Activated naive CD4-positive, alpha-beta T cell treated with anti-CD3 and anti-CD28 coated beads, Interleukin-2, amount 10 ng/mL, durations not matched to agents 5 hours and 36 hours (primary cell): ENCODE results near the gene CTNNBIP1. TPM values are rescaled to one million over a fixed set of nuclear protein-coding genes. Genes with fewer than 3 reads are reported as not detected.

ENCODE experiments used
- total RNA-seq, 2 experiments: library from RNA; stranded (reverse); gene quantifications; one replicate each; pipeline ENCODE4 v1.2.3, GENCODE V29; 2021

Gene CTNNBIP1, protein sequence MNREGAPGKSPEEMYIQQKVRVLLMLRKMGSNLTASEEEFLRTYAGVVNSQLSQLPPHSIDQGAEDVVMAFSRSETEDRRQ
- 10 to 100 TPM; 11.0 to 11.5 TPM for total RNA-seq

DNA sequence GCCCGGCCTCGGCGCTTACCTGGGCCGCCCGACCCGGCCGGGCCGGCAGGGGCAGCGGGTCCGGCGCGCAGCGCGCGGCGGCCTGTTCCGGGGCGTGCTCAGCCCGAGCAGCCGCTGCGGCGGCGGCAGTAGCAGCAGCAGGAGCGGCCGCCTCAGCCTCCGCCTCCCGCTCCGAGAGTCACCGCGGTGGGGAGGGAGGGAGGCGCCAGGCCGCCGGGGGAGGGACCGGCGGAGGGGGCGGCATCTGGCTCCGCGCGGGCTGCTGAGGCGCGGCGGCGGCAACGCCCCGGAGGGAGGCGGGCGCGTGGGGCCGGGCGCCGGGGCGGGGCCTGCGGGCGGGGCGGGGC lies at the start of gene CTNNBIP1:
Gene CTNNBIP1, minus strand, starts transcription at position 194 of the 347 bp plus-strand sequence. CDS start 38,205 bp downstream, outside the sequence.

GRCh38 chr1:9942939-9943788 lies 33.1 kb upstream of the CTNNBIP1 start, which contains the start of the genes LZIC and NMNAT1:
LZIC (minus strand) TSS chr1:9943391; CDS start chr1:9936619, 6,772 bp downstream.
NMNAT1 (plus strand) TSS chr1:9943475; CDS start chr1:9972074, 28,599 bp downstream.

DNA sequence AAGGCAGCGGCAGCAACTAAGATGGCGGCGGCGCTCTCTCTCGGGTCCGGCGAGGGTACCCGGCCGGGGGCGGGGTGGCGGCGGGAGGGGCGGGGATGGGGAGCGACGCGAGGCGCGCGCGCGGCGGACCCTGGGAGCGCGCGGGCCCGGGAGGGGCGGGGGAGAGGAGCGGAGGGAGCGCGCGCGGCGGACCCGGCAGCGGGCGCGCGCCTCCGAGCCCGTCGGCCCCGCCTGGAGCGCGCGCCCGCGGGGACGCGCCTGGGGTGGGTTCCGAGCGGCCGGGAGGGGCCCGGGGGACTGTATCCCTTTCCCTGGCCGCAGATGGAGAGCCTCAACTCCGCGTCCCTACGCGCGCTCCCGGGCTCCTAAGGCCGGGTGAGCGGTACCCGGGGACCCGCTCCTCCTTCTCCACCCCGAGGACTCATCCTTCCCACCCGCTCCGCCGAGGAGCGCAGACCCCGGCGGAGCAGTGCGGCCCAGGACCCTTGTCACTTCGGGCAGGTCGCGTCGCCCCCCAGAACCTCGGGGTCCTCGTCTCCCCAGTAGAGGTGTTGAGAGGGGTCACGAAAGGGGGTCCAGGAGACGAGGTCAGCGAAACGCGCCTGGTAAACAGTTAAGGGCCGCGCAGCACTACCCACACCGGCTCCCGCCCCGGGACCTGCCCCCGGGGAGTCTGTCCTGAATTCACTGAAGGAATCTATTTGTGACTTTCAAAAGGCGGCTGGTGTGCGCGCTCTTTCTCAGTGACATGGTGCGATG lies 85.9 kb downstream of the CTNNBIP1 start, which contains the start of gene CLSTN1:
Gene CLSTN1, minus strand, starts transcription at position 23 of the 759 bp plus-strand sequence. CDS start 232 bp downstream, outside the sequence.

Other genes starting within 250 kb of the CTNNBIP1 start
- gene CLSTN1, start 86.3 kb downstream of the CTNNBIP1 start, total RNA-seq = 100 to 1,000 TPM in 1 of 2 experiments, 10 to 100 TPM in 1; 96.0 to 101 TPM
- 10 to 100 TPM; 27.9 to 28.6 TPM for gene LZIC, start 33.1 kb upstream of the CTNNBIP1 start, total RNA-seq
- 1 to 10 TPM; 7.1 to 7.5 TPM for gene NMNAT1, start 33.2 kb upstream of the CTNNBIP1 start, total RNA-seq
- gene RBP7, start 87.0 kb upstream of the CTNNBIP1 start, total RNA-seq = not detected
- 10 to 100 TPM; 30.2 to 31.6 TPM for gene UBE4B, start 122.7 kb upstream of the CTNNBIP1 start, total RNA-seq